ENCODE measurements around the gene DMRTB1. TPM values are rescaled to one million over a fixed set of nuclear protein-coding genes. Genes with fewer than 3 reads are reported as not detected.

The DMRTB1 gene
- total RNA-seq, 1 experiment from 2014 or later, result not detected

DNA sequence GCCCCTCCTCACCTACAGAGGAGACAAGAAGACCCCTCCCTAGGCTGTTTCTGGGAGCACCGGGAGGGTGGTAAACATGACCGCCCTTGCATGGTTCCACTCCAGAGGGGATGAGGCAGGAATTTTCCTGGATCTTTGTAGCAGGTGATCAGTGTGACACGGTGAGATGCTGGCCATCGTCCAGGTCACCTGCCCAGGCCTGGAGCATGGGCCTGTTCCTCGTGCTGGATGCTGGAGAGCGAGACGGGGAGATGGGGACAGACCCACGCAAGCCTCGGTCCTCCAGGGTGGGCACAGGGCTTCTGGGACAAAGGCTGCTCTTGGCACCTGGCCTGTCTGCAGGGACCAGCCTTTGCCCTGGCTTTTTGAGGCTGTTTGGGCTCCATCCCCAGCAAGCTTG, 46.2 kb downstream of the DMRTB1 start:
- H3K36me3 Mint-ChIP-seq (ENCODE audit: insufficient read depth, unreplicated experiment), result no peaks in the 10 kb centered on the region
- CTCF ChIA-PET, result no interaction called here
- no peak for DNase-seq
- BruUV-seq (replicated peaks), result no TSS peak
- H3K27me3 Mint-ChIP-seq (ENCODE audit: unreplicated experiment), result peaks cover 80% of the 10 kb centered on the region
- intact Hi-C loops (cut with micrococcal nuclease; ENCODE audit: unreplicated experiment), result no loop called here
- H3K4me3 Mint-ChIP-seq (ENCODE audit: low read depth, unreplicated experiment), result no peak overlapping the region
- no peaks in the 10 kb centered on the region for H3K4me1 Mint-ChIP-seq (ENCODE audit: low read depth, unreplicated experiment)
- H3K9me3 Mint-ChIP-seq (ENCODE audit: low read depth, unreplicated experiment), result no peaks in the 10 kb centered on the region
- TF ChIP-seq, protein P1, sequence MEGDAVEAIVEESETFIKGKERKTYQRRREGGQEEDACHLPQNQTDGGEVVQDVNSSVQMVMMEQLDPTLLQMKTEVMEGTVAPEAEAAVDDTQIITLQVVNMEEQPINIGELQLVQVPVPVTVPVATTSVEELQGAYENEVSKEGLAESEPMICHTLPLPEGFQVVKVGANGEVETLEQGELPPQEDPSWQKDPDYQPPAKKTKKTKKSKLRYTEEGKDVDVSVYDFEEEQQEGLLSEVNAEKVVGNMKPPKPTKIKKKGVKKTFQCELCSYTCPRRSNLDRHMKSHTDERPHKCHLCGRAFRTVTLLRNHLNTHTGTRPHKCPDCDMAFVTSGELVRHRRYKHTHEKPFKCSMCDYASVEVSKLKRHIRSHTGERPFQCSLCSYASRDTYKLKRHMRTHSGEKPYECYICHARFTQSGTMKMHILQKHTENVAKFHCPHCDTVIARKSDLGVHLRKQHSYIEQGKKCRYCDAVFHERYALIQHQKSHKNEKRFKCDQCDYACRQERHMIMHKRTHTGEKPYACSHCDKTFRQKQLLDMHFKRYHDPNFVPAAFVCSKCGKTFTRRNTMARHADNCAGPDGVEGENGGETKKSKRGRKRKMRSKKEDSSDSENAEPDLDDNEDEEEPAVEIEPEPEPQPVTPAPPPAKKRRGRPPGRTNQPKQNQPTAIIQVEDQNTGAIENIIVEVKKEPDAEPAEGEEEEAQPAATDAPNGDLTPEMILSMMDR (IDR thresholded peaks at IDR 0.05; ENCODE audit: unreplicated experiment), result no peak
- no peak overlapping the region for H3K27ac Mint-ChIP-seq (ENCODE audit: unreplicated experiment)

- H3K9me3 Mint-ChIP-seq (ENCODE audit: low read depth, unreplicated experiment), result no peaks in the 10 kb centered on the region
- no peak overlapping the region for H3K27ac Mint-ChIP-seq (ENCODE audit: unreplicated experiment)
- H3K4me1 Mint-ChIP-seq (ENCODE audit: low read depth, unreplicated experiment), result no peaks in the 10 kb centered on the region
- H3K4me3 Mint-ChIP-seq (ENCODE audit: low read depth, unreplicated experiment), result no peak overlapping the region
- no peak for DNase-seq
- CTCF ChIA-PET, result no interaction called here
- intact Hi-C loops (cut with micrococcal nuclease; ENCODE audit: unreplicated experiment), result no loop called here
- H3K27me3 Mint-ChIP-seq (ENCODE audit: unreplicated experiment), result peaks cover 80% of the 10 kb centered on the region
- TF ChIP-seq, protein P1 (IDR thresholded peaks at IDR 0.05; ENCODE audit: unreplicated experiment), result no peak
- no peaks in the 10 kb centered on the region for H3K36me3 Mint-ChIP-seq (ENCODE audit: insufficient read depth, unreplicated experiment)
- no TSS peak for BruUV-seq (replicated peaks)
Observed at GRCh38 chr1:53505891-53506290, 46.7 kb downstream of the DMRTB1 start.

DNA sequence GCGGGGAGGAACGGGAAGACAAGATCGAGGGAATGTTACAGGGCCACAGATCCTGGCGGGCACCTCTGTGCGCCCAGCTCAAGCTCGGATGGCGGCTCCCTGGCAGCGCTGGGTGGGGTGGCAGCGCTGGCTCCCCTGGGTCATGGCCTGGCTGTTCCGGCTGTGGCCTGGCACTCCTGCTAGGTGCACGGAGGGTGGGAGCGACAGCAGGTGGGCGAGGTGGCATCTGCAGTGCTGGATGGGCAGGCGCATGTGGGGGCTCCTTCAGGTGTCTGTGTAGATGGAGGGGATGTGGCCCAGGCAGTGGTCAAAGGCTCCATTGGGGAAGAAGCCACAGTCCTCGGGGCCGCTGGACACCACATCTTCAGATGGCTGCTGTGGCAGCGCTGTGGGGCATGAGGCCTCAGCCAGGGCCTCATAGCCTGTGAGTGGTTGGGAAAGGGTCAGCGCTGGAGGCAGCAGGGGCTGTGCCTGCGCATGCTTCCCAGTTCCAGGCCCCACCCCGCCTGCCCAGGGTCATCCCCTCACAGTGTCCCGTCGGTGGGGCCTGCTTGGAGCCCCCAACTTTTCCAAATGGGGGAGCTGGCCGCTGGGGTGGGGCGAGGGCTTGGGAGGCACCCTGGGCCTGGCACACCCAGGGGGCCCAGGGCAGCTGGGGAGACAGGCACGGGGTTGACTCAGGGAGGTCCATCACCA, 47.3 kb downstream of the DMRTB1 start:
- H3K27me3 Mint-ChIP-seq (ENCODE audit: unreplicated experiment), result peaks cover 79% of the 10 kb centered on the region
- H3K36me3 Mint-ChIP-seq (ENCODE audit: insufficient read depth, unreplicated experiment), result no peaks in the 10 kb centered on the region
- CTCF ChIA-PET, result interaction anchor here (0.6 kb wide), 1 partner anchor 394 kb away, joined by 5 read pairs; no protein-coding TSS in a partner anchor
- H3K9me3 Mint-ChIP-seq (ENCODE audit: low read depth, unreplicated experiment), result no peaks in the 10 kb centered on the region
- no peak overlapping the region for H3K27ac Mint-ChIP-seq (ENCODE audit: unreplicated experiment)
- TF ChIP-seq, protein P1 (IDR thresholded peaks at IDR 0.05; ENCODE audit: unreplicated experiment), result no peak
- intact Hi-C loops (cut with micrococcal nuclease; ENCODE audit: unreplicated experiment), result no loop called here
- no peak for DNase-seq
- BruUV-seq (replicated peaks), result no TSS peak
- H3K4me3 Mint-ChIP-seq (ENCODE audit: low read depth, unreplicated experiment), result no peak overlapping the region
- H3K4me1 Mint-ChIP-seq (ENCODE audit: low read depth, unreplicated experiment), result no peaks in the 10 kb centered on the region

DNA sequence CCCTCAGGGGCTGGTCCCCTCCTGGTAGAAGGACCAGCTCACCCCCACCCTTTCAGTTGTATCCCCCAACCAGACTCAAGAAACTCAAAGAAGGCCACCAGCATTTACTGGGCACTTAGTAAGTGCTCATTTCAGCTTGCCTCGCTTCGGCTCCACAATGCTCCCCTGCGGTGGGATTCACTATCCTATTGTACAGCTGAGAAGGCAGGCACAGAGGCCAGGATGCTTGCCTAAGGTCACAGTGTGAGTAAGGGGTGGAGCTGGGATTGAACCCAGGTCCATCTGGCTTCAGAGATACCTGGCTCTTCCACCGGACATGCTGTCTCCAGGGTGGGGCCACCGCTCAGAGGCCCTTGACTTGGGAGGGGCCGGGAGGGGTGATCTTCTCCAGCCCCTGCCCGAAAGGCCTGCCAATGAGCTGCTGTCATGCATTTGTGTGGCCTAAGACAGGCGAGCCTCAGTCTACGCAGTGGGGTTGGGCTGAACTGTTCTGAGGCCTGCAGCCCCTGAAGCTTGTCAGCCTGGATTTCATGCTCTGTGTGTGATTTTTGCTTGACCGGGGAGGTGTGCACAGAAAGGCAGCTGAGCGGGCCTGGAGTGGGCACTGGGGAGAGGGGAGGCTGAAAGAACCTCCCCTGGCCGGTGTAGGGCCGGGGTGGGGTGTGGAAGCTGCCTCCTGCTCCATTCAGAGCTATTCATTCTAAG, 48.1 kb downstream of the DMRTB1 start:
- no TSS peak for BruUV-seq (replicated peaks)
- no peak overlapping the region for H3K27ac Mint-ChIP-seq (ENCODE audit: unreplicated experiment)
- CTCF ChIA-PET, result interaction anchor here (0.6 kb wide), 1 partner anchor 393 kb away, joined by 5 read pairs; no protein-coding TSS in a partner anchor
- H3K9me3 Mint-ChIP-seq (ENCODE audit: low read depth, unreplicated experiment), result no peaks in the 10 kb centered on the region
- TF ChIP-seq, protein P1 (IDR thresholded peaks at IDR 0.05; ENCODE audit: unreplicated experiment), result no peak
- H3K36me3 Mint-ChIP-seq (ENCODE audit: insufficient read depth, unreplicated experiment), result no peaks in the 10 kb centered on the region
- no peak for DNase-seq
- H3K4me1 Mint-ChIP-seq (ENCODE audit: low read depth, unreplicated experiment), result no peaks in the 10 kb centered on the region
- H3K27me3 Mint-ChIP-seq (ENCODE audit: unreplicated experiment), result peaks cover 79% of the 10 kb centered on the region
- intact Hi-C loops (cut with micrococcal nuclease; ENCODE audit: unreplicated experiment), result no loop called here
- H3K4me3 Mint-ChIP-seq (ENCODE audit: low read depth, unreplicated experiment), result no peak overlapping the region

Data from Calu3 (cell line).